ENCODE results near the gene AP2B1. TPM values are rescaled to one million over a fixed set of nuclear protein-coding genes. Genes with fewer than 3 reads are reported as not detected.

Gene AP2B1
- total and polyA plus RNA-seq, 4 experiments from 2014 or later = 54.1 to 165 (median 118) TPM

DNA sequence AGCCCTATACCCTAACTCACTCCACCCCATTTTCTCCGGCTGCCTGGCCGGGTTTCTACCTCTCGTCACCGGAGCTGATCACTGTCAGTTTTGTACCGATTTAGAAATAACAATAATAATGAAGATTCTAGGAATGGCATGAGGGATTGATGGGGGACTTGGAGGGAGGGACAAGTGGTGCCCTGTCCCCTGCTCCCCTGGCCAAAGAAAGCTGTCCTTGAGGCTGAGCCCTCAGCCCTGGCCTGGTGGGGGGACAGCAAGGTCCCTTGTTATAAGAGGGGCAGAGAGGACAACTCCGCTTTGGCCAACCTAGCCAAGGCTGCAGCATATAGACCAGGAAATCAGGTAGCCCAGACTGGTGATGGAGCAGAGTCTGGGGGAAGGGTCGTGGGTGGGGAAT is 155.4 kb downstream of the AP2B1 start:
- DNase-seq = no peak
- Mint-ChIP-seq H3K36me3 (no peaks in the 10 kb centered on the region), H3K4me1 (peaks cover 3 to 16% (median 10%) of the 10 kb centered on the region in 4 donors), H3K27me3 (peaks cover 19 to 35% of the 10 kb centered on the region in 2 donors), H3K9me3 (no peaks in the 10 kb centered on the region), H3K27ac (no peak overlapping the region), H3K4me3 (peak overlapping the region in 2 of 8 donors; percentile 20 to 39)
- Histone ChIP-seq H3K4me3 (ENCODE audit: low read length in 2 of 2) (no peak overlapping the region), H3K27me3 (ENCODE audit: insufficient read depth, low read length) (no peaks in the 10 kb centered on the region), H3K27ac (ENCODE audit: low read depth, low read length) (no peak overlapping the region), H3K36me3 (ENCODE audit: insufficient read depth, low read length) (no peaks in the 10 kb centered on the region), H3K4me1 (ENCODE audit: insufficient read depth, low read length) (no peaks in the 10 kb centered on the region), H3K9me3 (ENCODE audit: control insufficient read depth in 1 of 2, low read length in 2 of 2) (no peaks in the 10 kb centered on the region)
- POLR2A ChIA-PET (ENCODE audit: partially characterized antibody) = no interaction called here
- intact Hi-C loops (cut with micrococcal nuclease) = no loop called here
- CTCF ChIA-PET (ENCODE audit: partially characterized antibody) = interaction anchor here (1.1 kb wide), 1 partner anchor 572 kb away, joined by 4 read pairs; no protein-coding TSS in a partner anchor

DNA sequence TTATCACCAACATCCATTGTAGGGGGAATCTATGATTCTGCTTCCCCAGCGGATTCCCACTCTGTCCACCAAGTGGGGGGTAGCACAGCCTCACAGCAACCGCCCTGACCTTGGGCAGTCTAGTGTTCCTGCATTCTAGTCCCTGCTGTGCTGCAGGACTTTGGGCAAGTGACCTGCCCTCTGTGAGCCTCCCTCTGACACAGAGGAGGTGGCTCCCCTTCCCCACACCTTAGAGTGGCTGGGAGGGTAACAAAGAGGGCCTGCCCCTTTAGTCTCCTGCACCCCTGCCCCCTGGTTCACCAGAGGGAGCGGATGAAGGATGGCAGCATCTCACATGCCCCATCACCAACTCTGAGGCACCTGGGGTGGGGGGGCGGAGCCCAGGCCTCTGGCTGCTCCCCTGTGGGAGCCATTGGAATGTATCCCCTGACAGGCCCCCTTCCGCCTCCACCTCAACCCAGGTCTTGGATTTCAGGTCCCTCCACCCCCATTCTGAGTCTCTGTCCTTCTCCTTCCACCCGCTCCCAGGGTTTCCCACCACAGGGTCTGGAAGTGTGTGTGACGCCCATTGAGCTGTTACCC is 155.9 kb downstream of the AP2B1 start:
- Mint-ChIP-seq H3K4me1 (peaks cover 3 to 16% (median 10%) of the 10 kb centered on the region in 4 donors), H3K36me3 (no peaks in the 10 kb centered on the region), H3K9me3 (no peaks in the 10 kb centered on the region), H3K27me3 (peaks cover 20 to 37% of the 10 kb centered on the region in 2 donors), H3K27ac (no peak overlapping the region), H3K4me3 (no peak overlapping the region)
- H3K36me3 ChIP-seq (ENCODE audit: insufficient read depth, low read length) = no peaks in the 10 kb centered on the region
- H3K9me3 ChIP-seq (ENCODE audit: control insufficient read depth in 1 of 2, low read length in 2 of 2) = no peaks in the 10 kb centered on the region
- H3K27ac ChIP-seq (ENCODE audit: low read depth, low read length) = no peak overlapping the region
- CTCF ChIA-PET (ENCODE audit: partially characterized antibody) = interaction anchor here (1.6 to 1.8 kb wide), 2 partner anchors 12 to 130 kb away, joined by 4 to 5 read pairs; partner anchors contain the start of gene RASL10B
- no peaks in the 10 kb centered on the region for H3K4me1 ChIP-seq (ENCODE audit: insufficient read depth, low read length)
- POLR2A ChIA-PET (ENCODE audit: partially characterized antibody) = no interaction called here
- intact Hi-C loops (cut with micrococcal nuclease) = no loop called here
- DNase-seq = no peak
- H3K27me3 ChIP-seq (ENCODE audit: insufficient read depth, low read length) = peaks cover 3% of the 10 kb centered on the region
- H3K4me3 ChIP-seq (ENCODE audit: low read length in 2 of 2) = no peak overlapping the region

- no peaks in the 10 kb centered on the region for H3K36me3 ChIP-seq (ENCODE audit: insufficient read depth, low read length)
- Mint-ChIP-seq H3K27me3 (peaks cover 20 to 37% of the 10 kb centered on the region in 2 donors), H3K36me3 (no peaks in the 10 kb centered on the region), H3K9me3 (no peaks in the 10 kb centered on the region), H3K4me1 (peaks cover 3 to 16% (median 10%) of the 10 kb centered on the region in 4 donors), H3K4me3 (no peak overlapping the region), H3K27ac (no peak overlapping the region)
- H3K27me3 ChIP-seq (ENCODE audit: insufficient read depth, low read length) = peaks cover 10% of the 10 kb centered on the region
- H3K9me3 ChIP-seq (ENCODE audit: control insufficient read depth in 1 of 2, low read length in 2 of 2) = no peaks in the 10 kb centered on the region
- POLR2A ChIA-PET (ENCODE audit: partially characterized antibody) = interaction anchor here (0.6 kb wide), 1 partner anchor 694 kb away, joined by 4 read pairs; no protein-coding TSS in a partner anchor
- no peak overlapping the region for H3K4me3 ChIP-seq (ENCODE audit: low read length in 2 of 2)
- intact Hi-C loops (cut with micrococcal nuclease) = no loop called here
- no peak for DNase-seq
- H3K4me1 ChIP-seq (ENCODE audit: insufficient read depth, low read length) = no peaks in the 10 kb centered on the region
- H3K27ac ChIP-seq (ENCODE audit: low read depth, low read length) = no peak overlapping the region
- CTCF ChIA-PET (ENCODE audit: partially characterized antibody) = interaction anchor here (0.8 to 1.8 kb wide), 4 partner anchors 12 to 600 kb away, joined by 3 to 5 read pairs (median 4); partner anchors contain the start of gene RASL10B
Measured at GRCh38 chr17:35743626-35744328, 156.7 kb downstream of the AP2B1 start.

GRCh38 chr17:35744830-35745229 is 157.7 kb downstream of the AP2B1 start:
- Histone ChIP-seq H3K4me1 (ENCODE audit: insufficient read depth, low read length) (no peaks in the 10 kb centered on the region), H3K4me3 (ENCODE audit: low read length in 2 of 2) (no peak overlapping the region), H3K27ac (ENCODE audit: low read depth, low read length) (no peak overlapping the region), H3K36me3 (ENCODE audit: insufficient read depth, low read length) (no peaks in the 10 kb centered on the region), H3K27me3 (ENCODE audit: insufficient read depth, low read length) (peaks cover 20% of the 10 kb centered on the region), H3K9me3 (ENCODE audit: control insufficient read depth in 1 of 2, low read length in 2 of 2) (no peaks in the 10 kb centered on the region)
- intact Hi-C loops (cut with micrococcal nuclease) = loop anchor here (5.0 kb wide), 1 partner anchor 208 kb away; the partner anchor contains the start of gene SLFN12L
- no peaks in the 10 kb centered on the region for H3K9me3 Mint-ChIP-seq
- H3K27ac Mint-ChIP-seq = no peak overlapping the region
- H3K27me3 Mint-ChIP-seq = peaks cover 21 to 41% of the 10 kb centered on the region in 2 donors
- DNase-seq = no peak
- no peak overlapping the region for H3K4me3 Mint-ChIP-seq
- peaks cover 4 to 20% (median 7%) of the 10 kb centered on the region in 4 donors for H3K4me1 Mint-ChIP-seq
- CTCF ChIA-PET (ENCODE audit: partially characterized antibody) = interaction anchor here (0.8 to 6.7 kb wide), 6 partner anchors 12 to 603 kb away, joined by 3 to 61 read pairs (median 5); partner anchors contain the start of gene NLE1
- H3K36me3 Mint-ChIP-seq = no peaks in the 10 kb centered on the region
- POLR2A ChIA-PET (ENCODE audit: partially characterized antibody) = interaction anchor here (0.6 kb wide), 1 partner anchor 695 kb away, joined by 4 read pairs; no protein-coding TSS in a partner anchor

DNA sequence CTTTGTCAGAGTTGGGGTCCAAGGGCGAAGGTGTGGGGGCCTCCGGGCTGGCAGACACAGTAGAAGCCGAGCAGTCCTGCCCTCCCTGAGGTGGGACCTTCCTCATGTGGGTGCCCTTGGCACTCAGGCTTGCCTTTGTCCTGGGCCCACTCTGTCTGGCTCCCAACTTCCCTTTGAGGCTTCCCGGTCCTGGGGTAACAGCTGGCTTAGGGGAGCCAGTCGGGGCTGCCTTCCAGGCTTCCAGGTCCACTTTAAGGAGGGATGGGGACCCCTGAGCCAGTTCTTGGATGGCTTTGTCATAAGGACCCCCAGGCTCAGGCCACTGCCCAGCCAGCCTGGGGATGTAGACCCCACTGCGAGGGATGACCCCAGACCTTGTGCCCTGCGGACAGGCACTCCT is 158.1 kb downstream of the AP2B1 start:
- H3K9me3 Mint-ChIP-seq = no peaks in the 10 kb centered on the region
- H3K27ac Mint-ChIP-seq = no peak overlapping the region
- intact Hi-C loops (cut with micrococcal nuclease) = loop anchor here (5.0 kb wide), 1 partner anchor 208 kb away; the partner anchor contains the start of gene SLFN12L
- Histone ChIP-seq H3K27me3 (ENCODE audit: insufficient read depth, low read length) (peaks cover 20% of the 10 kb centered on the region), H3K36me3 (ENCODE audit: insufficient read depth, low read length) (no peaks in the 10 kb centered on the region), H3K4me1 (ENCODE audit: insufficient read depth, low read length) (no peaks in the 10 kb centered on the region), H3K9me3 (ENCODE audit: control insufficient read depth in 1 of 2, low read length in 2 of 2) (no peaks in the 10 kb centered on the region), H3K4me3 (ENCODE audit: low read length in 2 of 2) (no peak overlapping the region), H3K27ac (ENCODE audit: low read depth, low read length) (no peak overlapping the region)
- H3K4me3 Mint-ChIP-seq = no peak overlapping the region
- POLR2A ChIA-PET (ENCODE audit: partially characterized antibody) = no interaction called here
- H3K27me3 Mint-ChIP-seq = peaks cover 23 to 39% of the 10 kb centered on the region in 2 donors
- CTCF ChIA-PET (ENCODE audit: partially characterized antibody) = interaction anchor here (0.8 to 6.7 kb wide), 5 partner anchors 12 to 604 kb away, joined by 3 to 61 read pairs (median 5); partner anchors contain the start of gene NLE1
- no peaks in the 10 kb centered on the region for H3K36me3 Mint-ChIP-seq
- no peak for DNase-seq
- peaks cover 4 to 22% (median 6%) of the 10 kb centered on the region in 4 donors for H3K4me1 Mint-ChIP-seq

GRCh38 chr17:35745749-35746320 is 158.7 kb downstream of the AP2B1 start:
- POLR2A ChIA-PET (ENCODE audit: partially characterized antibody) = no interaction called here
- no peak overlapping the region for H3K27ac Mint-ChIP-seq

More at GRCh38 chr17:35745749-35746320, 158.7 kb downstream of the AP2B1 start:
- H3K4me1 Mint-ChIP-seq = peaks cover 4 to 23% (median 6%) of the 10 kb centered on the region in 4 donors
- Histone ChIP-seq H3K9me3 (ENCODE audit: control insufficient read depth in 1 of 2, low read length in 2 of 2) (no peaks in the 10 kb centered on the region), H3K27me3 (ENCODE audit: insufficient read depth, low read length) (peaks cover 22% of the 10 kb centered on the region), H3K27ac (ENCODE audit: low read depth, low read length) (no peak overlapping the region), H3K4me1 (ENCODE audit: insufficient read depth, low read length) (no peaks in the 10 kb centered on the region), H3K36me3 (ENCODE audit: insufficient read depth, low read length) (no peaks in the 10 kb centered on the region), H3K4me3 (ENCODE audit: low read length in 2 of 2) (no peak overlapping the region)
- H3K36me3 Mint-ChIP-seq = no peaks in the 10 kb centered on the region
- CTCF ChIA-PET (ENCODE audit: partially characterized antibody) = interaction anchor here (0.8 to 6.7 kb wide), 7 partner anchors 11 to 1329 kb away, joined by 3 to 64 read pairs (median 6); partner anchors contain the start of gene PEX12
- no peak overlapping the region for H3K4me3 Mint-ChIP-seq
- intact Hi-C loops (cut with micrococcal nuclease) = loop anchor here (5.0 kb wide), 1 partner anchor 209 kb away; the partner anchor contains the start of gene SLFN12L
- H3K9me3 Mint-ChIP-seq = no peaks in the 10 kb centered on the region
- DNase-seq = no peak
- H3K27me3 Mint-ChIP-seq = peaks cover 28 to 41% of the 10 kb centered on the region in 2 donors

All from CD4-positive, alpha-beta memory T cell (primary cell).